GM19035 (cell line): ENCODE data around the gene RNF121.

Source experiments
- ATAC-seq: cut with Tn5 transposase; IDR thresholded peaks from one replicate; pipeline ENCODE4 v1.9.1; 2021; ENCODE audit not compliant: unreplicated experiment

The RNF121 gene

GRCh38 chr11:72026090-72026489, 97.2 kb downstream of the RNF121 start:
- no peak for ATAC-seq

GRCh38 chr11:72030472-72031045, 101.7 kb downstream of the RNF121 start:
- no peak for ATAC-seq

DNA sequence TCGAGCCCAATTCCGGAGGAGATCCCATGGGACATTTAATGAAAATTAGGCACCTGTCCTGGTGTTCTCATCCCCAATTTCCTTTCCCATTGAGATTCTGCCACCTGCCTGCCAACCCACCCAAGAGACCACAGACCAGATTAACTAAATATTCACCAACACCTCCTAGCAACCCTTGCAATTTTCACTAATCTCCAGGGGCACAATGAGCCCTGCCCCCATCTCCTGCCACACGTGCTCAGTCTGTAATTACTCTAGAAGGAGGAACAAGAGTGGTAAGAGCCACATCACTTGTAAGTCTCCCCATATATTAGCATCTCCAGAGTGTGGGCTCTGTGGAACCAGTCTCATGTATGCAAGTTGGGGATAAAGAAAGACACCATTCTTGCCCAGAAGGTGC, 107.8 kb downstream of the RNF121 start:
- ATAC-seq, result no peak

GRCh38 chr11:72037554-72038311, 108.9 kb downstream of the RNF121 start:
- ATAC-seq, result no peak

- ATAC-seq, result no peak
These were observed 109.6 kb downstream of the RNF121 start for GRCh38 chr11:72038491-72038890.

GRCh38 chr11:72039031-72039855, 110.4 kb downstream of the RNF121 start:
- no peak for ATAC-seq

- ATAC-seq, result no peak
These were observed 111.1 kb downstream of the RNF121 start for GRCh38 chr11:72039856-72040401.

GRCh38 chr11:72040491-72041363, 111.9 kb downstream of the RNF121 start:
- no peak for ATAC-seq

- no peak for ATAC-seq
These were observed 112.7 kb downstream of the RNF121 start for GRCh38 chr11:72041364-72042063.

DNA sequence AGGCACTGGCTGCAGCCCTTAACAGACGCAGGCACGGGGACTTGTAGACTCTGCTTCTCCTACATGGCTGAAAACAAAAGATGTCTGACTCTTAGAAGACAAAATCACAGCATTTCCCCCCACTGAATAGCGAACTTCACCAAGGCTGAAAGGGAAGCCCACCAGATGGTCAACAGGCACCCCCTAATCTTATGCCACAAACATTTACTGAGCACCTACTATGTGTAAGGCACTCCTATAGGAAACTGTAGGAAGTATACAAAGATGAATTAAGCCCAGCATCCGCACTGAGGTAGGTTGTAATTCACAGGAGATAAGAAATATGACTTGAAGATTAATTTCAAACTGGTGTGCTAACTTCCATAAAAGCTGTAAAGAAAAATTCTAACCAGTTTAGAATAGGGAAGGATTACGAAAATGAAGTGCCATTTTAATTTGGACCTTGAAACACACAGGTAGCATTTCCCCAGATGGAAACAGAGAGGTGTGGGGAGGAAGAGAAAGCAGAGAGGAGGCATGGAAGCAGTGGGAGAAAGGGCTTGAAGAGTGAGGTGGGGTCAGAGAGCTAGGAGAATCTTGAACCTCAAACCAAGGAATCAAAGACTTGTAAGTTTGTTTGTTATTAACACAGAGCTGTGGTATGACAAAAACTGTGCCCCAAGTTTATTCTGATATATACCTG, 113.4 kb downstream of the RNF121 start:
- ATAC-seq, result no peak

GRCh38 chr11:72045849-72046248, 117.0 kb downstream of the RNF121 start:
- no peak for ATAC-seq
